Omental fat pad (tissue), 4 donors: ENCODE measurements around the gene LAG3. TPM values are rescaled to one million over a fixed set of nuclear protein-coding genes. Genes with fewer than 3 reads are reported as not detected.

Experiments used
- ATAC-seq: fragments of 150-250 bp; one replicate; pipeline ENCODE4 v1.9.1; 2016; ENCODE audit warnings: mild to moderate bottlenecking, moderate library complexity; ENCODE audit not compliant: low FRiP score
- DNase-seq: peaks from one replicate; pipeline ENCODE4 v3.0.0-alpha.2; 2019; ENCODE audit warnings: low spot score
- total RNA-seq, 4 donors: library from RNA; depleted of rRNA; stranded (reverse); fragments of >200 nt; gene quantifications; one replicate each; pipeline ENCODE4 v1.1.0, GENCODE V29; 2016
- TF ChIP-seq, protein P1 (sequence below), 3 donors: fragments of 450-650 bp; IDR thresholded peaks; one replicate each; pipeline ENCODE4 v1.5.1; 2016 to 2017; ENCODE audit warnings: antibody characterized with exemption in 3 of 3, mild to moderate bottlenecking in 3 of 3, moderate library complexity in 2 of 3

The LAG3 gene
- total RNA-seq, 4 donors from 2014 or later: 0.44 to 2.2 (median 0.92) TPM

DNA sequence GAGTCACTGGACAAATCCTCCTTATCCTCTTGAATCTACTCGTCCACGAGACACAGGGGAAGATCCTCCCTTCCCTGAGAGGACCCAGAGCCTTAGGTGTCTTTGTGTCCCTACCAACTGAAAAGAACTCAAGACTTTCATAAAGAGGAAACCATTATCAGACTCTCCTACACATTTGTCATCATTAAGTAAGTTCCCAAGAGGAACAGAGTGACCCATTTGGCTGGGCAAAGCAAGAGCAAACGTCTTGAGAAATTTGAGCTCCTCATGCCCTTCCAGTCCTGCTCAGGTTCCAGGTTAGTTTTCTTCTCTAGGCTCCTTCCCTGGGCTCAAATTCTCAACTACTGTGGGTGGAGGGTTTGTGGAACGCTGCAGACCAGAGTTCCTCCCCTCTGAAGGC, 25.1 kb upstream of the LAG3 start:
- DNase-seq (no peak), ATAC-seq (no peak)
- TF ChIP-seq, protein P1, sequence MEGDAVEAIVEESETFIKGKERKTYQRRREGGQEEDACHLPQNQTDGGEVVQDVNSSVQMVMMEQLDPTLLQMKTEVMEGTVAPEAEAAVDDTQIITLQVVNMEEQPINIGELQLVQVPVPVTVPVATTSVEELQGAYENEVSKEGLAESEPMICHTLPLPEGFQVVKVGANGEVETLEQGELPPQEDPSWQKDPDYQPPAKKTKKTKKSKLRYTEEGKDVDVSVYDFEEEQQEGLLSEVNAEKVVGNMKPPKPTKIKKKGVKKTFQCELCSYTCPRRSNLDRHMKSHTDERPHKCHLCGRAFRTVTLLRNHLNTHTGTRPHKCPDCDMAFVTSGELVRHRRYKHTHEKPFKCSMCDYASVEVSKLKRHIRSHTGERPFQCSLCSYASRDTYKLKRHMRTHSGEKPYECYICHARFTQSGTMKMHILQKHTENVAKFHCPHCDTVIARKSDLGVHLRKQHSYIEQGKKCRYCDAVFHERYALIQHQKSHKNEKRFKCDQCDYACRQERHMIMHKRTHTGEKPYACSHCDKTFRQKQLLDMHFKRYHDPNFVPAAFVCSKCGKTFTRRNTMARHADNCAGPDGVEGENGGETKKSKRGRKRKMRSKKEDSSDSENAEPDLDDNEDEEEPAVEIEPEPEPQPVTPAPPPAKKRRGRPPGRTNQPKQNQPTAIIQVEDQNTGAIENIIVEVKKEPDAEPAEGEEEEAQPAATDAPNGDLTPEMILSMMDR (IDR thresholded peaks at IDR 0.05): no peak

DNA sequence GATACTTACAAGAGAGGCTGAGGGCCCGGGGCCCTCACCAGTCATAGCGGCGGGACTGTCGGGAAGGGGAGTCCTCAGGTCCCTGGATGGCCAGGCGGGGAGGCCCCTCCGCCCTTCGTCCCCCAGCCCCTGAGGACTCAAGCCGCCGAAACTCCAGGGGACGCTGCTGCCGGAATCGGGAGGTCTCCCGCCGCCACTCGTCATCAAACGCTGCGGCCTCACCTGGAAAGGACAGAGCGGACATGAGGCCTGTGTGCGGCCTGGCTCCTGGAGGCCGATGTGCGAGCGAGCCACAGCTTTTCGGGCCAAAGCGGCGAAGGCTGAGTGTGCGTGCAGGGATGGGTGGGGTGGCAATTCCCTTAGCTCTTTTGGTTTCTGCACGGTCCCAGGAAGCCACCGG, 23.6 kb upstream of the LAG3 start:
- DNase-seq (no peak), ATAC-seq (no peak)
- TF ChIP-seq, protein P1 (IDR thresholded peaks at IDR 0.05): no peak

DNA sequence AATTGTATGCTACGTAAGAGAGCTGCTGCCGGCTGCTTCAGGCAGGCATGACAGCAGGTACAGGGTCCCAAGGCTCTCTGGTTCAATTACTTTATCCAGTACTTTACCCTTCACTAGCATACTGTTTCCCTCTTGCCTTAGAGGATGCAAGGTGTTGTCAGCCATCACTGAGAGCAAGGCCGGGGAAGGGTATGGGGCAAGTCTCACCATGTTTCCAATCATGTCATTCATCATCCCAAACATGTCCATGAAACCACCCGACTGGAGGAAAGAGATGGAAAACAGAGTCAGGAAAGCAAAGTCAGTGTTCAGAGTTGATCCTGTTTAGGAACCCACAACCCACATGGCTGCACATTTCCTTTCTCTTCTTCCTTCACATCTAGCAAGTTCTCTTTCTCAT, 21.8 kb upstream of the LAG3 start:
- TF ChIP-seq, protein P1 (IDR thresholded peaks at IDR 0.05): no peak
- DNase-seq (no peak), ATAC-seq (no peak)

DNA sequence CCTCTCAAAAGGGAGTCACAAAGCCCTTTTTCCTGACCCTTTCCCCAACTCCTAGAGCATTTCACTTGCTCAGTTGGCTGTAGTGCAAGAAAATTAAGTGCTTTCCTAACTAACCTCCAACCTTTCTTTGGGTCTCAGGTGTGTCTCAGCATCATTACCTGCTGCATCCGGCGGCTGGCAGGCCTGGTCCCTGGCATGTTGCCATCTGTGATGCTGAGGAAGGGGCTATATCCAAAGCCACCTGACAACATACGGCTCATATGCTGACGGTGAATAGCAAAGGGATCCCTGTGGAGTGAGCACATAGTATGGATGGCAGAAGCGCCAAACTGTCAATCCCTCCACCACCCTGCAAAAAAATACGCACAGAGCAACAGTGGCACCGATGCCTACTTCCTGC, 20.6 kb upstream of the LAG3 start:
- DNase-seq (no peak), ATAC-seq (no peak)
- TF ChIP-seq, protein P1 (IDR thresholded peaks at IDR 0.05): no peak

- ATAC-seq (peak; percentile 31), DNase-seq (no peak)
- TF ChIP-seq, protein P1 (IDR thresholded peaks at IDR 0.05): no peak
Observed at GRCh38 chr12:6752167-6752920, 20.0 kb upstream of the LAG3 start.

DNA sequence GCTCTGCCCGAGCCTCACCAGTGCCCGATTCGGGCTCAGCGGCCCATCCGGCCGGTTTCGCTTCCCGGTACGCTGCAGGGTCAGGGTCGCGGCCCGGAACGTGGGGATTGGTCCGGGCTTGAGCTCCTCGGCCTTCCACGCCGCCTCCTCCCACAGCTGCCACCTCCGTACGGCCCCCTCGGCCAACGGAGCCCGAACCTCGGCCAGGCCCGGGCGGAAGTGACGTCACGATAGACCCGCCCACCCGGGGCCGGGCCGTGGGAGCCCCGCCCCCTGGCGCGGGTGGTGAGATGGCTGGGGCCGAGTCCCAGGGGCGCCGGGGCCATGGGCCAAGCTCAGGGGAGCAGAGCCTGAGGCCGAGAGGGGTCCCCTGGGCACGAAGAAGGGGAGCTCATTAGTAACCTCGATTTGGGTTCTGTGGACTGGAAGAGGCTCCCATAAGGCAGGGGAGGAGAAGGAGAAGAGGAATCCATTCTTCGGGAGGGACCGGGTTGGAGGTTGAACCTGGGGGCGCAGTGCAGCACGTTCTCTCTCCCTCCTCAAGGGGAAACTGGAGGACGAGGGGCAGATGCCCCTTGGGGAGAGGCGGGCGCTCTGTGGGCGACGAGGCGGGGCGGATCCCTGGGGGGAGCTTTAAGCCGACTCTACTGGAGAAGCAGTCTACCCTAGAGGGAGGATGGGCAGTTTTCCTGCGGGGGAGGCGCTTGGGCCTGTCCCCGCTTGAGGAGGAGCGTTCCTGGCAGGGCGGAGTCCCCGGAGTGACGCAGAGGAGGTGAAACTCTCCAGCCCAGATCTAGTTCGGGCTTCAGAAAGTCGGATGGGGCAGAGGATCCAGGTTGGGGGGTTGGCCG, 19.2 kb upstream of the LAG3 start, which contains the start of gene MLF2:
TSS of gene MLF2 (minus strand) at position 221 of the 851 bp plus-strand sequence. CDS start 807 bp downstream, outside the sequence.
- DNase-seq (peak; percentile 89), ATAC-seq (peak; percentile 98)
- TF ChIP-seq, protein P1 (IDR thresholded peaks at IDR 0.05): no peak
